Measurements from ENCODE around the gene TOM1. TPM values are rescaled to one million over a fixed set of nuclear protein-coding genes. Genes with fewer than 3 reads are reported as not detected.

Gene TOM1
- total and polyA plus RNA-seq, 2 of the 13 experiments (the other 11 are each of a cell fraction or from before 2014, with no cell fraction given), result 30.8 to 87.3 TPM

GRCh38 chr22:35350539-35351503, 51.1 kb downstream of the TOM1 start (continued):
- TF ChIP-seq, protein P1, sequence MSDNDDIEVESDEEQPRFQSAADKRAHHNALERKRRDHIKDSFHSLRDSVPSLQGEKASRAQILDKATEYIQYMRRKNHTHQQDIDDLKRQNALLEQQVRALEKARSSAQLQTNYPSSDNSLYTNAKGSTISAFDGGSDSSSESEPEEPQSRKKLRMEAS (IDR thresholded peaks at IDR 0.05), result no peak
- TF ChIP-seq JDP2 (CRISPR knock-in tag; IDR thresholded peaks at IDR 0.05; ENCODE audit: borderline replicate concordance) (no peak), HNF1B (CRISPR knock-in tag; IDR thresholded peaks at IDR 0.05) (peak; percentile 55; the same call in 1 of the 2 replicates), FOXM1 (CRISPR knock-in tag; IDR thresholded peaks at IDR 0.05) (no peak), ZNF614 (CRISPR knock-in tag; IDR thresholded peaks at IDR 0.05; ENCODE audit: borderline replicate concordance) (peak; percentile 31; the same call in 1 of the 2 replicates), ZNF761 (CRISPR knock-in tag; conservative IDR thresholded peaks at IDR 0.05) (no peak; the same call in 1 of the 2 replicates), SMARCC2 (IDR thresholded peaks at IDR 0.05) (no peak), GABPB1 (CRISPR knock-in tag; IDR thresholded peaks at IDR 0.05) (peak; percentile 67), AHDC1 (CRISPR knock-in tag; IDR thresholded peaks at IDR 0.05; ENCODE audit: borderline replicate concordance) (no peak), ZFX (CRISPR knock-in tag; IDR thresholded peaks at IDR 0.05; ENCODE audit: low read depth) (peak; percentile 76), ZNF850 (CRISPR knock-in tag; conservative IDR thresholded peaks at IDR 0.05) (no peak), ZNF777 (CRISPR knock-in tag; IDR thresholded peaks at IDR 0.05) (no peak)
- TF ChIP-seq, protein P2, sequence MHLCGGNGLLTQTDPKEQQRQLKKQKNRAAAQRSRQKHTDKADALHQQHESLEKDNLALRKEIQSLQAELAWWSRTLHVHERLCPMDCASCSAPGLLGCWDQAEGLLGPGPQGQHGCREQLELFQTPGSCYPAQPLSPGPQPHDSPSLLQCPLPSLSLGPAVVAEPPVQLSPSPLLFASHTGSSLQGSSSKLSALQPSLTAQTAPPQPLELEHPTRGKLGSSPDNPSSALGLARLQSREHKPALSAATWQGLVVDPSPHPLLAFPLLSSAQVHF (CRISPR knock-in tag; IDR thresholded peaks at IDR 0.05), result no peak
- TF ChIP-seq, protein P3, sequence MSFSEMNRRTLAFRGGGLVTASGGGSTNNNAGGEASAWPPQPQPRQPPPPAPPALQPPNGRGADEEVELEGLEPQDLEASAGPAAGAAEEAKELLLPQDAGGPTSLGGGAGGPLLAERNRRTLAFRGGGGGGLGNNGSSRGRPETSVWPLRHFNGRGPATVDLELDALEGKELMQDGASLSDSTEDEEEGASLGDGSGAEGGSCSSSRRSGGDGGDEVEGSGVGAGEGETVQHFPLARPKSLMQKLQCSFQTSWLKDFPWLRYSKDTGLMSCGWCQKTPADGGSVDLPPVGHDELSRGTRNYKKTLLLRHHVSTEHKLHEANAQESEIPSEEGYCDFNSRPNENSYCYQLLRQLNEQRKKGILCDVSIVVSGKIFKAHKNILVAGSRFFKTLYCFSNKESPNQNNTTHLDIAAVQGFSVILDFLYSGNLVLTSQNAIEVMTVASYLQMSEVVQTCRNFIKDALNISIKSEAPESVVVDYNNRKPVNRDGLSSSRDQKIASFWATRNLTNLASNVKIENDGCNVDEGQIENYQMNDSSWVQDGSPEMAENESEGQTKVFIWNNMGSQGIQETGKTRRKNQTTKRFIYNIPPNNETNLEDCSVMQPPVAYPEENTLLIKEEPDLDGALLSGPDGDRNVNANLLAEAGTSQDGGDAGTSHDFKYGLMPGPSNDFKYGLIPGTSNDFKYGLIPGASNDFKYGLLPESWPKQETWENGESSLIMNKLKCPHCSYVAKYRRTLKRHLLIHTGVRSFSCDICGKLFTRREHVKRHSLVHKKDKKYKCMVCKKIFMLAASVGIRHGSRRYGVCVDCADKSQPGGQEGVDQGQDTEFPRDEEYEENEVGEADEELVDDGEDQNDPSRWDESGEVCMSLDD (CRISPR knock-in tag; IDR thresholded peaks at IDR 0.05; ENCODE audit: borderline replicate concordance), result no peak
